NCI-H2081 treated with DMSO at 0.1 percent for 48 hours (cell line): ENCODE measurements around the gene SMIM41.
A peak's percentile ranks its signal among the peaks of the same experiment; 100 is the strongest.
"Not testable (repeated sequence)": the region's sequence is repeated elsewhere in the genome, so short reads cannot be mapped to it uniquely, and the experiment has no call there.

Source experiments
- DNase-seq: peaks from one replicate; lab custom pipeline; 2025; lab: John Stamatoyannopoulos, UW

Gene SMIM41

GRCh38 chr12:52085682-52086180 is 6.2 kb downstream of the SMIM41 start:
- DNase-seq, result no peak

- no peak for DNase-seq
Measured at GRCh38 chr12:52086366-52086765, 6.9 kb downstream of the SMIM41 start.

- DNase-seq, result no peak
Measured at GRCh38 chr12:52086944-52087835, 7.7 kb downstream of the SMIM41 start.

- no peak for DNase-seq
Measured at GRCh38 chr12:52087961-52088820, 8.7 kb downstream of the SMIM41 start.

- no peak for DNase-seq
Measured at GRCh38 chr12:52089491-52089890, 10.0 kb downstream of the SMIM41 start.

- no peak for DNase-seq
Measured at GRCh38 chr12:52090291-52090690, 10.8 kb downstream of the SMIM41 start.

GRCh38 chr12:52091061-52091460 is 11.6 kb downstream of the SMIM41 start:
- DNase-seq, result no peak

- no peak for DNase-seq
Measured at GRCh38 chr12:52091869-52092268, 12.4 kb downstream of the SMIM41 start.

GRCh38 chr12:52093346-52093745 is 13.8 kb downstream of the SMIM41 start:
- DNase-seq, result no peak

- DNase-seq, result no peak
Measured at GRCh38 chr12:52096332-52097044, 17.0 kb downstream of the SMIM41 start.

- no peak for DNase-seq
Measured at GRCh38 chr12:52097045-52097666, 17.7 kb downstream of the SMIM41 start.

GRCh38 chr12:52104431-52105089 is 25.1 kb downstream of the SMIM41 start:
- not testable (repeated sequence) for DNase-seq

- DNase-seq, result not testable (repeated sequence)
Measured at GRCh38 chr12:52116222-52117125, 37.0 kb downstream of the SMIM41 start.

- peak; percentile 49 for DNase-seq
Measured at GRCh38 chr12:52117806-52118475, 38.4 kb downstream of the SMIM41 start.

GRCh38 chr12:52119398-52120254 is 40.1 kb downstream of the SMIM41 start:
- DNase-seq, result no peak

- DNase-seq, result no peak
Measured at GRCh38 chr12:52120951-52121823, 41.7 kb downstream of the SMIM41 start.

- DNase-seq, result peak; percentile 13
Measured at GRCh38 chr12:52121824-52122539, 42.5 kb downstream of the SMIM41 start.
